ENCODE measurements around the gene RIPOR3. TPM values are rescaled to one million over a fixed set of nuclear protein-coding genes. Genes with fewer than 3 reads are reported as not detected.

RIPOR3 gene
- polyA plus RNA-seq, 1 of the 3 experiments (the other 2 are of a cell fraction): 1.2 TPM

- no peak overlapping the region for H2AFZ ChIP-seq (ENCODE audit: low read depth)
- no peak overlapping the region for H3K27ac ChIP-seq (ENCODE audit: low read depth in 2 of 2, low read length in 1 of 2)
- no peaks in the 10 kb centered on the region for H3K9me3 ChIP-seq
- H3K27me3 ChIP-seq (ENCODE audit: insufficient read depth): no peaks in the 10 kb centered on the region
- no peak overlapping the region for H3K4me2 ChIP-seq
- no peak for DNase-seq
- H3K9me2 ChIP-seq: no peaks in the 10 kb centered on the region
- H3K79me2 ChIP-seq (ENCODE audit: insufficient read depth): no peaks in the 10 kb centered on the region
- H3K36me3 ChIP-seq (replicated peaks in 1 of 2; ENCODE audit: control insufficient read depth in 1 of 2, insufficient read depth in 2 of 2, low read length in 1 of 2): no peaks in the 10 kb centered on the region
- ChIA-PET CTCF (interaction anchor here (2.0 kb wide), 1 partner anchor 116 kb away, joined by 7 read pairs; no protein-coding TSS in a partner anchor), POLR2A (no interaction called here)
- no peak for TF ChIP-seq ELF1 (IDR thresholded peaks at IDR 0.05)
- TF ChIP-seq ZBTB33 (IDR thresholded peaks at IDR 0.05; ENCODE audit: borderline replicate concordance, low read depth): no peak
- TF ChIP-seq NRF1 (IDR thresholded peaks at IDR 0.05; ENCODE audit: low read depth, low read length): no peak
- TF ChIP-seq GATA2 (CRISPR knock-in tag; IDR thresholded peaks at IDR 0.05): no peak
- no peak for TF ChIP-seq PBX3 (IDR thresholded peaks at IDR 0.05)
- no peak for TF ChIP-seq FOXJ3 (CRISPR knock-in tag; IDR thresholded peaks at IDR 0.05)
- no peak for TF ChIP-seq RCOR1 (IDR thresholded peaks at IDR 0.05; ENCODE audit: low read length)
- TF ChIP-seq CTCF (IDR thresholded peaks at IDR 0.05): no peak
- TF ChIP-seq USF2 (IDR thresholded peaks at IDR 0.05; ENCODE audit: borderline replicate concordance, low read depth, low read length): no peak
- H3K4me3 ChIP-seq (ENCODE audit: low read depth in 2 of 2, low read length in 1 of 2): no peak overlapping the region
- H4K20me1 ChIP-seq (ENCODE audit: insufficient read depth): no peaks in the 10 kb centered on the region
- peaks cover 0 to 20% of the 10 kb centered on the region in 2 experiments; a peak in 1 of 4 replicates for H3K4me1 ChIP-seq (ENCODE audit: control insufficient read depth in 1 of 2, insufficient read depth in 2 of 2, low read depth in 1 of 2, low read length in 1 of 2)
- H3K9ac ChIP-seq: no peak overlapping the region
- 97% methylated on average over 5 of the region's 7 CpGs for WGBS (ENCODE audit: low lambda C conversion rate)
- H3F3A ChIP-seq (replicated peaks; ENCODE audit: insufficient read depth): no peaks in the 10 kb centered on the region
These were observed 61.7 kb downstream of the RIPOR3 start for GRCh38 chr20:50629670-50630045.

- H3K27me3 ChIP-seq (ENCODE audit: insufficient read depth): no peaks in the 10 kb centered on the region
- H3K4me1 ChIP-seq (ENCODE audit: control insufficient read depth in 1 of 2, insufficient read depth in 2 of 2, low read depth in 1 of 2, low read length in 1 of 2): peaks cover 0 to 26% of the 10 kb centered on the region in 2 experiments; a peak in 1 of 4 replicates
- 80% methylated on average over 11 of the region's 16 CpGs for WGBS (ENCODE audit: low lambda C conversion rate)
- no peaks in the 10 kb centered on the region for H3K36me3 ChIP-seq (replicated peaks in 1 of 2; ENCODE audit: control insufficient read depth in 1 of 2, insufficient read depth in 2 of 2, low read length in 1 of 2)
- no peak overlapping the region for H3K9ac ChIP-seq
- no peaks in the 10 kb centered on the region for H3K9me2 ChIP-seq
- no peaks in the 10 kb centered on the region for H3K79me2 ChIP-seq (ENCODE audit: insufficient read depth)
- H3K27ac ChIP-seq (ENCODE audit: low read depth in 2 of 2, low read length in 1 of 2): no peak overlapping the region
- POLR2A ChIA-PET: no interaction called here
- no peak overlapping the region for H3K4me2 ChIP-seq
- TF ChIP-seq RXRA (IDR thresholded peaks at IDR 0.05; ENCODE audit: borderline replicate concordance, low read depth) (no peak), POLR2AphosphoS5 (IDR thresholded peaks at IDR 0.05; ENCODE audit: low read depth, low read length) (no peak), EZH2phosphoT487 (IDR thresholded peaks at IDR 0.05; ENCODE audit: borderline replicate concordance, low read depth) (no peak), ZBTB33 (IDR thresholded peaks at IDR 0.05; ENCODE audit: borderline replicate concordance, low read depth) (no peak), JUND (IDR thresholded peaks at IDR 0.05) (no peak), USF1 (IDR thresholded peaks at IDR 0.05; ENCODE audit: borderline replicate concordance, low read depth) (no peak), GABPA (IDR thresholded peaks at IDR 0.05; ENCODE audit: low read depth) (no peak)
- CTCF ChIA-PET: interaction anchor here (0.6 to 2.0 kb wide), 7 partner anchors 8 to 120 kb away, joined by 3 to 7 read pairs (median 4); partner anchors contain the start of gene RIPOR3
- no peak for DNase-seq
- no peak overlapping the region for H2AFZ ChIP-seq (ENCODE audit: low read depth)
- no peaks in the 10 kb centered on the region for H3F3A ChIP-seq (replicated peaks; ENCODE audit: insufficient read depth)
- H3K4me3 ChIP-seq (ENCODE audit: low read depth in 2 of 2, low read length in 1 of 2): no peak overlapping the region
- no peaks in the 10 kb centered on the region for H3K9me3 ChIP-seq
- H4K20me1 ChIP-seq (ENCODE audit: insufficient read depth): no peaks in the 10 kb centered on the region
These were observed 62.3 kb downstream of the RIPOR3 start for GRCh38 chr20:50628853-50629669.

Data from SK-N-SH (cell line).